ENCODE measurements around the gene UBR1.
"Not testable (repeated sequence)": the region's sequence is repeated elsewhere in the genome, so short reads cannot be mapped to it uniquely, and the experiment has no call there.

The UBR1 gene

DNA sequence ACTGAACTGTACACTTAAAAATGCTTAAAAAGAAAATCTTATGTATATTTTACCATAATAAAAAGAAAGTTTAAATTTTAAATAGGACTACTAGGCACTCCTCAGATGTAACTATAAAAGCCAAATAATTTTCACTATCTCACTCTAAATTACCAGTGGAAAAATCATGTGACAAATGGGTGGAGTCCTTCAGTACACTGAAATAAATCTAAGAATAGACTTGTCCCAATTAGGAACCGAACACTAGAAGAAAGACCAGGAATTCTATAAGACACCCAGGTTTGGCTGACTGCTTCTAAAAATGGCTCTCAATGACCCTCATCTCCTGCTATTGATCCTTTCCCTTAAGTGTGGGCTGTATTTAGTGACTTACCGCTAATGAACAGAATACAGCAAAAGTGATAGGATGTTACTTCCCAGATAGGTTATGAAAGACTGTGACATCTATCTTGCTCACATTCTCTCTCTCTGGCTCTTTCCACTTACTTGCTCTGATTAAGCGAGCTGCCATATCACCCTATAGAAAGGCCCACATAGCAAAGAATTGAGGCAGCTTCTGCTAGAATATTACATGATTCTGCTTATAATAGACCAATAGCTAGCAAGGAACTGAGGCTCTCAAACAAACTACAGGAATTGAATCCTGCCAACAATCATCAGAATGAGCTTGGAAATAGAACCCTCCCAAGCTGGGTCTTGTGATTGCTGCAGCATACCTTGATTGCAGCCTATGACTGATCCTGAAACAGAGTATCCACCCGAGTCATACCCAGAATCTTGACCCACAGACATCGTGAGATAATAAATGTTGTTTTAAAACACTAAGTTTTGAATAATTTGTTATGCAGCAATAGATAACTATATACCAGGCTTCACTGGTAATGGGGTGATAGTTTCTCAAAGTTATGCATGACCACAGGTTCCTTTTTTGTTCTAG lies 202.2 kb downstream of the UBR1 start:
- no peak for DNase-seq

DNA sequence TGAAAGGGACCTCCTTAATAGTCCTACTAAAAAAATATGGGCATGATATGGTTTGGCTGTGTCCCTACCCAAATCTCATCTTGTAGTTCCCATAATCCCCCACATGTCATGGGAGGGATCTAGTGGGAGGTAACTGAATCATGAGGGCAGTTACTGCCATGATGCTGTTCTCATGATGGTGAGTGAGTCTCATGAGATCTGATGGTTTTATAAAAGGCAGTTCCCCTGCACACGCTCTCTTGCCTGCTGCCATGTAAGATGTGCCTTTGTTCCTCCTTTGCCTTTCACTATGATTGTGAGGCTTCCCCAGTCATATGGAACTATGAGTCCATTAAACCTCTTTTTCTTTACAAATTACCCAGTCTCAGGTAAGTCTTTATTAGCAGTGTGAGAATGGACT lies 211.9 kb downstream of the UBR1 start:
- DNase-seq = not testable (repeated sequence)

All from T-helper 1 cell (primary cell).